Lung (tissue), 12 donors: ENCODE measurements around the gene JMJD6. TPM values are rescaled to one million over a fixed set of nuclear protein-coding genes. Genes with fewer than 3 reads are reported as not detected.

Source experiments
- ATAC-seq: fragments of 200-7000 bp; cut with Tn5 transposase; one replicate; pipeline ENCODE4 v1.9.1; 2020; ENCODE audit warnings: moderate number of reproducible peaks; ENCODE audit not compliant: insufficient read depth, low FRiP score
- DNase-seq, 3 donors: peaks; one replicate each; pipeline ENCODE4 v3.0.0-alpha.2; 2013 to 2017
- H3K27ac ChIP-seq, 2 donors: one replicate each; pipeline ENCODE4 v1.5.1; 2013; ENCODE audit warnings: mild to moderate bottlenecking in 2 of 2, moderate library complexity in 2 of 2, control low read depth in 1 of 2, inconsistent platforms in 1 of 2, low read depth in 1 of 2, low read length in 1 of 2
- H3K27me3 ChIP-seq, 3 donors: one replicate each; pipeline ENCODE4 v1.5.1; 2013; ENCODE audit warnings: low read length in 2 of 3; ENCODE audit not compliant: control insufficient read depth in 3 of 3, insufficient read depth in 3 of 3
- H3K36me3 ChIP-seq, 4 donors: one replicate each; pipeline ENCODE4 v1.5.1; 2013; ENCODE audit warnings: low read length in 4 of 4, mild to moderate bottlenecking in 1 of 4, moderate library complexity in 1 of 4; ENCODE audit not compliant: control insufficient read depth in 4 of 4, insufficient read depth in 4 of 4
- H3K4me1 ChIP-seq, 5 donors: one replicate each; pipeline ENCODE4 v1.5.1; 2013; ENCODE audit warnings: low read length in 5 of 5, mild to moderate bottlenecking in 2 of 5, moderate library complexity in 1 of 5; ENCODE audit not compliant: control insufficient read depth in 5 of 5, insufficient read depth in 5 of 5
- H3K4me3 ChIP-seq: one replicate; pipeline ENCODE4 v1.5.1; 2013; ENCODE audit warnings: mild to moderate bottlenecking, control low read depth, moderate library complexity
- H3K9ac ChIP-seq, 2 donors: one replicate each; pipeline ENCODE4 v1.5.1; 2013; ENCODE audit warnings: low read length in 2 of 2, control low read depth in 1 of 2; ENCODE audit not compliant: insufficient read depth in 1 of 2
- H3K9me3 ChIP-seq, 4 donors: one replicate each; pipeline ENCODE4 v1.5.1; 2013; ENCODE audit warnings: low read length in 3 of 4, mild to moderate bottlenecking in 1 of 4, moderate library complexity in 1 of 4; ENCODE audit not compliant: control insufficient read depth in 4 of 4, insufficient read depth in 3 of 4
- WGBS, 2 donors: extraction: QIAGEN DNeasy Blood & Tissue Kit; methylation state at CpG; one replicate each; pipeline ENCODE4 v1.1.7; 2013; 5-methylcytosine and 5-hydroxymethylcytosine counted together
- polyA plus RNA-seq, 2 donors: library from polyadenylated mRNA; stranded (reverse); fragments of 200-250 nt; gene quantifications; one replicate each; pipeline ENCODE4 v1.2.1, GENCODE V29; 2013
- total RNA-seq, 2 donors: library from RNA; depleted of rRNA in 1 of 2; stranded (reverse); fragments of >200 nt in 1 of 2; gene quantifications; one replicate each; pipeline ENCODE4 v1.2.1, GENCODE V29; 2014 to 2021
- TF ChIP-seq, protein P1 (sequence below): IDR thresholded peaks from 2 replicates; pipeline ENCODE4 v1.5.1; 2012; ENCODE audit warnings: mild to moderate bottlenecking; ENCODE audit errors: control extremely low read depth, extremely low read depth
- donor health status: control.
- donor health status: control.
- donor health status: Bipolar disorder and iron deficiency.
- donor health status: healthy.
- donor health status: DM: yes; HTN: yes; CAD: no.

JMJD6 gene
- total and polyA plus RNA-seq, 4 donors = 23.8 to 52.9 (median 30.0) TPM

DNA sequence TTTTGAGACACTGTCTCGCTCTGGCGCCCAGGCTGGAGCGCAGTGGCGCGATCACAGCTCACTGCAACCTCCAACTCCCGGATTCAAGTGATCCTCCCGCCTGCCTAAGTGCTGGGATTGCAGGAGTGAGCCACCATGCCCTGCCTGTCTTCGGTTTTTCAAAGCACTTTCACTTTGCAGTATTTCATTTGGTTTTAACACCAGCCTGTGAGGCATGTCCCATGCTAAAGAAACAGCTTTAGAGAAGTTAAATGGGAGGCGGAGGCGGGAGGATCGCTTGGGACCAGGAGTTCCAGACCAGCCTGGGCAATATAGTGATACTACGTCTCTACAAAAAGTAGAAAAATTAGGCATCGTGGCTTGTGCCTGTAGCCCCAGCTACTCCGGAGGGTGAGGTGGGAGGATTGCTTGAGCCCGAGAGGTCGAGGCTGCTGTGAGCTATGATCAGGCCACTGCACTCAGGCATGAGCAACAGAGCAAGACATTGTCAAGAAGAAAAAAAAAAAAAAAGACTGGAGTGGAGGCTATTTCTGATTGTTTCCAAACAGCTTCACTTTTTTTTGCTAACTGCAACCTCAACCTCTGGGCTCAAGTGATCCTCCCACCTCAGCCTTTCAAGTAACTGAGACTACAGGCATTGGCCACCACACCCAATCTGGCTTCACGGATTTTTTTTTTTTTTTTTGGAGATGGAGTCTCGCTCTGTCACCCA, 1.5 kb upstream of the JMJD6 start:
- H3K4me1 ChIP-seq = peaks cover 2 to 22% (median 11%) of the 10 kb centered on the region in 5 donors
- no peak for ATAC-seq
- no peak for DNase-seq

DNA sequence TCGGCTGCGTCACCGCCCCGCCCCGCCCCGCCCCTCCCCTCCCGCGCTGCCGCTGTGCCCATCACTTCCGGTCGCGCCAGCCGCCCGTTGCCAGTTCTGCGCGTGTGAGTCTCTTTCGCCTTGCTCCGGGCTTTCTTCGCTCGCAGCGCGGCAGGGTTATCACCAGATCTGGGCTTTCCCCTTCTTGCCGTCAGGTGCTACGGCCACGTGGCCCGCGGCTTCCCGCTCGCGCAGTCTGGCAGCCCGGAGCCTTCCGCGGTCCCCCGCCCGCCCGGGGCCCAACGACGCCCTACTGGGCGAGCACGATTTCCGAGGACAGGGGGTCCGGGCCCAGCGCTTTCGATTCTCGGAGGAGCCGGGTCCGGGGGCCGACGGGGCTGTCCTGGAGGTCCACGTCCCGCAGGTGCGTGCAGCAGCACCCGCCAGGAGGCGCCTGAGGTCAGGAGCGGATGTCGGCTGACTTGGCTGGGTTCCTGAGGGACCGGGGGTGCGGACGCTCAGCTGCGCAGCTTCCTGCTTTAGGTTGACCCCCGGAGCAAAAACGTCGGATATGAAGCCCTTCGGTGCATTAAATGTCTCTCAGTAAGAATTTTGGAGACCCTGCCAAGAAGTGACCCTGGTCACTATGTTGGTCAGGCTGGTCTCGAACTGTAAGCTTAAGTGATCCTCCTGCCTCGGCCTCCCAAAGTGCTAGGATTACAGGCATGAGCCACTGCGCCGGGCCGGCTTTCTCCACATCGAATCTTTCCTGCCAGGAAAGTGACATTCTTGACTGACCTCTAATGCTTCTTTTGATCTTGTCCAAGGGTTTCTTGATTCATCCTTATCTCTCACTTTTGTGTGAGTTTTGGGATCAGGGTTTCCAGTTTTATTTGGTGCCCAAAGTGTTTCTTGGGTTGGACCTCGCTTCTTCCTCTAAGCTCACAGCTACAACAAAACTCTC, 641 bp upstream of the JMJD6 start, which contains the start of gene METTL23:
Gene METTL23 (plus strand): TSS at position 64 of the 943 bp plus-strand sequence. CDS start 2,872 bp downstream, outside the sequence.
- H3K9ac ChIP-seq = peak within 1 kb of the TSS; percentile 74 to 86
- no peaks in the 10 kb centered on the region for H3K27me3 ChIP-seq
- ATAC-seq = peak; percentile 66
- H3K4me1 ChIP-seq = peaks cover 2 to 18% (median 11%) of the 10 kb centered on the region in 5 donors
- TF ChIP-seq, protein P1, sequence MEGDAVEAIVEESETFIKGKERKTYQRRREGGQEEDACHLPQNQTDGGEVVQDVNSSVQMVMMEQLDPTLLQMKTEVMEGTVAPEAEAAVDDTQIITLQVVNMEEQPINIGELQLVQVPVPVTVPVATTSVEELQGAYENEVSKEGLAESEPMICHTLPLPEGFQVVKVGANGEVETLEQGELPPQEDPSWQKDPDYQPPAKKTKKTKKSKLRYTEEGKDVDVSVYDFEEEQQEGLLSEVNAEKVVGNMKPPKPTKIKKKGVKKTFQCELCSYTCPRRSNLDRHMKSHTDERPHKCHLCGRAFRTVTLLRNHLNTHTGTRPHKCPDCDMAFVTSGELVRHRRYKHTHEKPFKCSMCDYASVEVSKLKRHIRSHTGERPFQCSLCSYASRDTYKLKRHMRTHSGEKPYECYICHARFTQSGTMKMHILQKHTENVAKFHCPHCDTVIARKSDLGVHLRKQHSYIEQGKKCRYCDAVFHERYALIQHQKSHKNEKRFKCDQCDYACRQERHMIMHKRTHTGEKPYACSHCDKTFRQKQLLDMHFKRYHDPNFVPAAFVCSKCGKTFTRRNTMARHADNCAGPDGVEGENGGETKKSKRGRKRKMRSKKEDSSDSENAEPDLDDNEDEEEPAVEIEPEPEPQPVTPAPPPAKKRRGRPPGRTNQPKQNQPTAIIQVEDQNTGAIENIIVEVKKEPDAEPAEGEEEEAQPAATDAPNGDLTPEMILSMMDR = peak; percentile 25
- DNase-seq = peak; percentile 85 to 91 (median 88)
- H3K27ac ChIP-seq = peak within 1 kb of the TSS; percentile 99 to 100
- H3K36me3 ChIP-seq = peaks cover 8 to 31% (median 22%) of the 10 kb centered on the region in 4 donors
- peak within 1 kb of the TSS; percentile 92 for H3K4me3 ChIP-seq
- H3K9me3 ChIP-seq = no peaks in the 10 kb centered on the region
- 2% methylated on average over 60 to 71 of the region's 71 CpGs for WGBS, 2 donors

More for the DNA sequence above, 1.5 kb upstream of the JMJD6 start:
- WGBS, 2 donors = 63 to 70% methylated on average over 18 of the region's 18 CpGs
- Histone ChIP-seq H3K27ac (peak overlapping the region; percentile 99 to 100), H3K4me3 (no peak overlapping the region), H3K9me3 (no peaks in the 10 kb centered on the region), H3K27me3 (no peaks in the 10 kb centered on the region), H3K36me3 (peaks cover 8 to 29% (median 19%) of the 10 kb centered on the region in 4 donors), H3K9ac (peak overlapping the region in 1 of 2 donors; percentile 74)
- TF ChIP-seq, protein P1 = no peak

DNA sequence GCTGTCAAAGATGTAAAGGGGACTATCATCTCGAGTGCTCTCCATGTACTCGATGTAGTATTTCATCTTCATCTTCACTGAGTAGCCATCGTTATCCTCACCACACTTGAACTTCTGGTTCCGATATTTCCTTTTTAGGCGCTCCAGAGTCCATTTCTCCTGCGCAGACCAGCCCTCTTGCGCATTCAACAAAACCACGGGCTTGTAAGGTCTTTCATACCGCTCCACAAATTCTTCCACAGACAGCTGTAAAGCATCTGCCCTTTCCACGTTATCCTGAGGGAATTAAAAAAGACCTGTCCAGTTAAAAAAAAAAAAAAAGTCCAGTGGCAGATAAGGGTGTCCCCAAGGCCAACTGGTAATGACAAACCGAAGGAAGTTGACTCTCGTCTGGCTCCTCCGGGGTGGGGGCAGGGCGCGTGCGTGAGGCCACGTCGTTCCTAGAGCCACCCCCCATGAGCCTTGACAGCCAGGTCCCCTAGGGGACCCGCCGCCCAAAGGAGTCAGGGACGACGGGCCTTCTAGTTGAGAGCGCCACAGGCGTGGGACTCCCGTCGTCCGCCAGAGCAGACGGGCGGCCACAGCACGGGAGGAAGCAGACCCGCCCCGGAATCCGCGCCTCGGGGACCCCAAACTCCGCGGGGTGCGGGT, 701 bp downstream of the JMJD6 start:
- 3 to 5% methylated on average over 36 to 38 of the region's 38 CpGs for WGBS, 2 donors

More for the DNA sequence above, 701 bp downstream of the JMJD6 start:
- H3K4me1 ChIP-seq = peaks cover 2 to 18% (median 11%) of the 10 kb centered on the region in 5 donors
- peak overlapping the region; percentile 99 for H3K27ac ChIP-seq
- no peaks in the 10 kb centered on the region for H3K9me3 ChIP-seq
- H3K9ac ChIP-seq = peak overlapping the region; percentile 24 to 86
- DNase-seq (peak; percentile 58 to 63 (median 61)), ATAC-seq (peak; percentile 54)
- H3K4me3 ChIP-seq = peak overlapping the region; percentile 79
- H3K36me3 ChIP-seq = peaks cover 21 to 34% (median 28%) of the 10 kb centered on the region in 4 donors
- TF ChIP-seq, protein P1 = no peak
- no peaks in the 10 kb centered on the region for H3K27me3 ChIP-seq
